Suppressor macrophage treated with lipopolysaccharide for 4 hours (primary cell): ENCODE measurements around the gene ZNF784.

ENCODE experiments used
- DNase-seq: peaks from one replicate; pipeline ENCODE4 v3.0.0-alpha.2; 2020

ZNF784 gene

GRCh38 chr19:55617426-55617825, 6.9 kb downstream of the ZNF784 start:
- DNase-seq = no peak

GRCh38 chr19:55616395-55616875, 7.9 kb downstream of the ZNF784 start:
- DNase-seq = no peak

GRCh38 chr19:55615543-55616394, 8.6 kb downstream of the ZNF784 start:
- DNase-seq = no peak

GRCh38 chr19:55614711-55615542, 9.4 kb downstream of the ZNF784 start:
- DNase-seq = no peak

- no peak for DNase-seq
Measured at GRCh38 chr19:55613930-55614710, 10.2 kb downstream of the ZNF784 start.

- DNase-seq = no peak
Measured at GRCh38 chr19:55613396-55613795, 11.0 kb downstream of the ZNF784 start.

GRCh38 chr19:55611983-55612645, 12.3 kb downstream of the ZNF784 start:
- DNase-seq = no peak

- DNase-seq = no peak
Measured at GRCh38 chr19:55611300-55611982, 12.9 kb downstream of the ZNF784 start.

GRCh38 chr19:55609326-55609725, 15.0 kb downstream of the ZNF784 start:
- DNase-seq = no peak

- no peak for DNase-seq
Measured at GRCh38 chr19:55606817-55607216, 17.5 kb downstream of the ZNF784 start.

GRCh38 chr19:55606471-55606787, 17.9 kb downstream of the ZNF784 start:
- DNase-seq = no peak

- DNase-seq = peak; percentile 81
Measured at GRCh38 chr19:55605637-55606470, 18.5 kb downstream of the ZNF784 start, which contains the start of gene ZNF865. Gene ZNF865 (plus strand): TSS chr19:55605647. CDS start chr19:55613619, 7,972 bp downstream.

- peak; percentile 97 for DNase-seq
Measured at GRCh38 chr19:55605207-55605636, 19.1 kb downstream of the ZNF784 start.

- DNase-seq = no peak
Measured at GRCh38 chr19:55603581-55604292, 20.6 kb downstream of the ZNF784 start.

- DNase-seq = no peak
Measured at GRCh38 chr19:55603115-55603514, 21.3 kb downstream of the ZNF784 start.

- no peak for DNase-seq
Measured at GRCh38 chr19:55602104-55603001, 22.0 kb downstream of the ZNF784 start.

GRCh38 chr19:55601084-55601483, 23.3 kb downstream of the ZNF784 start:
- peak; percentile 14 for DNase-seq

- no peak for DNase-seq
Measured at GRCh38 chr19:55600662-55601028, 23.7 kb downstream of the ZNF784 start.
